WTC11 (cell line): ENCODE measurements around the gene AQP1.

ENCODE experiments used
- CREM ChIP-seq: sonication (generic); formaldehyde crosslinking; IDR thresholded peaks from 2 replicates; pipeline ENCODE4 v1.8.1; 2022; ENCODE audit warnings: mild to moderate bottlenecking, missing genetic modification reagents, moderate library complexity
- CTCF ChIP-seq: fragments of 200-600 bp; IDR thresholded peaks from 2 replicates; pipeline ENCODE4 v1.8.0; 2022; ENCODE audit warnings: antibody characterized with exemption
- E2F5 ChIP-seq: sonication (generic); formaldehyde crosslinking; IDR thresholded peaks from 2 replicates; pipeline ENCODE4 v1.8.1; 2022; ENCODE audit warnings: mild to moderate bottlenecking, moderate library complexity, missing genetic modification reagents
- FOXP4 ChIP-seq: sonication (generic); formaldehyde crosslinking; IDR thresholded peaks from 2 replicates; pipeline ENCODE4 v1.8.0; 2022; ENCODE audit warnings: mild to moderate bottlenecking, missing genetic modification reagents
- HMGA2 ChIP-seq: fragments of 250-450 bp; sonication (Bioruptor Pico); IDR thresholded peaks from 2 replicates; pipeline ENCODE4 v1.4.0; 2021; ENCODE audit warnings: mild to moderate bottlenecking, moderate library complexity
- IRF2 ChIP-seq: sonication (generic); formaldehyde crosslinking; IDR thresholded peaks from 2 replicates; pipeline ENCODE4 v1.8.0; 2022; ENCODE audit warnings: low read depth, missing genetic modification reagents, borderline replicate concordance
- KAT7 ChIP-seq: sonication (generic); formaldehyde crosslinking; IDR thresholded peaks from 2 replicates; pipeline ENCODE4 v1.8.1; 2023; ENCODE audit warnings: missing genetic modification reagents, mild to moderate bottlenecking, borderline replicate concordance
- NR1H2 ChIP-seq: sonication (generic); formaldehyde crosslinking; IDR thresholded peaks from 2 replicates; pipeline ENCODE4 v1.9.0; 2021; ENCODE audit warnings: mild to moderate bottlenecking, moderate library complexity, missing genetic modification reagents
- RELA ChIP-seq: sonication (generic); formaldehyde crosslinking; IDR thresholded peaks from 2 replicates; pipeline ENCODE4 v1.8.1; 2022; ENCODE audit warnings: missing genetic modification reagents, mild to moderate bottlenecking, borderline replicate concordance
- USF2 ChIP-seq: sonication (generic); formaldehyde crosslinking; IDR thresholded peaks from 2 replicates; pipeline ENCODE4 v1.8.1; 2023; ENCODE audit warnings: mild to moderate bottlenecking, missing genetic modification reagents, moderate library complexity

GRCh38 chr7:30922596-30922995 lies 10.9 kb downstream of the AQP1 start:
- no peak for TF ChIP-seq CTCF
- no peak for TF ChIP-seq USF2 (CRISPR knock-in tag)
- TF ChIP-seq NR1H2 = no peak
- TF ChIP-seq CREM (CRISPR knock-in tag) = no peak
- no peak for TF ChIP-seq RELA (CRISPR knock-in tag)
- TF ChIP-seq FOXP4 = no peak
- TF ChIP-seq KAT7 (CRISPR knock-in tag) = no peak
- TF ChIP-seq IRF2 (CRISPR knock-in tag) = no peak
- TF ChIP-seq HMGA2 (CRISPR knock-in tag) = no peak
- no peak for TF ChIP-seq E2F5 (CRISPR knock-in tag)
